Osteocyte (in vitro differentiated cells): ENCODE results near the gene CBX8. TPM values are rescaled to one million over a fixed set of nuclear protein-coding genes. Genes with fewer than 3 reads are reported as not detected.
A peak's percentile ranks its signal among the peaks of the same experiment; 100 is the strongest.

Source experiments
- DNase-seq: peaks from one replicate; pipeline ENCODE4 v3.0.0; 2021; ENCODE audit warnings: mixed read lengths; ENCODE audit not compliant: unreplicated experiment; ENCODE audit errors: extremely low spot score
- H3K27ac Mint-ChIP-seq: one replicate; pipeline ENCODE4 v1.8.0; 2021; ENCODE audit warnings: mild to moderate bottlenecking, mixed read lengths; ENCODE audit not compliant: unreplicated experiment
- H3K27me3 Mint-ChIP-seq: one replicate; pipeline ENCODE4 v1.8.0; 2021; ENCODE audit warnings: mixed read lengths; ENCODE audit not compliant: unreplicated experiment
- H3K36me3 Mint-ChIP-seq: one replicate; pipeline ENCODE4 v1.8.0; 2021; ENCODE audit warnings: mixed read lengths; ENCODE audit not compliant: unreplicated experiment
- H3K4me1 Mint-ChIP-seq: one replicate; pipeline ENCODE4 v1.8.0; 2021; ENCODE audit warnings: mixed read lengths; ENCODE audit not compliant: unreplicated experiment
- H3K4me3 Mint-ChIP-seq: one replicate; pipeline ENCODE4 v1.8.0; 2021; ENCODE audit warnings: mild to moderate bottlenecking, moderate library complexity, mixed read lengths; ENCODE audit not compliant: unreplicated experiment
- H3K9me3 Mint-ChIP-seq: one replicate; pipeline ENCODE4 v1.8.0; 2021; ENCODE audit warnings: mixed read lengths; ENCODE audit not compliant: unreplicated experiment
- total RNA-seq: library from RNA; stranded (reverse); gene quantifications from 2 replicates; pipeline ENCODE4 v1.2.1, GENCODE V29; 2021
- TF ChIP-seq, protein P1 (sequence below): fragments of 200-600 bp; sonication (generic); IDR thresholded peaks from 2 replicates; pipeline ENCODE4 v1.5.0; 2021; ENCODE audit warnings: antibody characterized with exemption, mild to moderate bottlenecking, moderate library complexity

CBX8 gene
- total RNA-seq, 1 donor from 2014 or later: 5.4 TPM

- no peak for DNase-seq
- Mint-ChIP-seq H3K4me1 (peaks cover 31% of the 10 kb centered on the region), H3K9me3 (no peaks in the 10 kb centered on the region), H3K27me3 (peaks cover 73% of the 10 kb centered on the region), H3K4me3 (no peak overlapping the region), H3K27ac (no peak overlapping the region), H3K36me3 (no peaks in the 10 kb centered on the region)
- TF ChIP-seq, protein P1, sequence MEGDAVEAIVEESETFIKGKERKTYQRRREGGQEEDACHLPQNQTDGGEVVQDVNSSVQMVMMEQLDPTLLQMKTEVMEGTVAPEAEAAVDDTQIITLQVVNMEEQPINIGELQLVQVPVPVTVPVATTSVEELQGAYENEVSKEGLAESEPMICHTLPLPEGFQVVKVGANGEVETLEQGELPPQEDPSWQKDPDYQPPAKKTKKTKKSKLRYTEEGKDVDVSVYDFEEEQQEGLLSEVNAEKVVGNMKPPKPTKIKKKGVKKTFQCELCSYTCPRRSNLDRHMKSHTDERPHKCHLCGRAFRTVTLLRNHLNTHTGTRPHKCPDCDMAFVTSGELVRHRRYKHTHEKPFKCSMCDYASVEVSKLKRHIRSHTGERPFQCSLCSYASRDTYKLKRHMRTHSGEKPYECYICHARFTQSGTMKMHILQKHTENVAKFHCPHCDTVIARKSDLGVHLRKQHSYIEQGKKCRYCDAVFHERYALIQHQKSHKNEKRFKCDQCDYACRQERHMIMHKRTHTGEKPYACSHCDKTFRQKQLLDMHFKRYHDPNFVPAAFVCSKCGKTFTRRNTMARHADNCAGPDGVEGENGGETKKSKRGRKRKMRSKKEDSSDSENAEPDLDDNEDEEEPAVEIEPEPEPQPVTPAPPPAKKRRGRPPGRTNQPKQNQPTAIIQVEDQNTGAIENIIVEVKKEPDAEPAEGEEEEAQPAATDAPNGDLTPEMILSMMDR: no peak
Measured at GRCh38 chr17:79802736-79803420, 6.0 kb upstream of the CBX8 start.

DNA sequence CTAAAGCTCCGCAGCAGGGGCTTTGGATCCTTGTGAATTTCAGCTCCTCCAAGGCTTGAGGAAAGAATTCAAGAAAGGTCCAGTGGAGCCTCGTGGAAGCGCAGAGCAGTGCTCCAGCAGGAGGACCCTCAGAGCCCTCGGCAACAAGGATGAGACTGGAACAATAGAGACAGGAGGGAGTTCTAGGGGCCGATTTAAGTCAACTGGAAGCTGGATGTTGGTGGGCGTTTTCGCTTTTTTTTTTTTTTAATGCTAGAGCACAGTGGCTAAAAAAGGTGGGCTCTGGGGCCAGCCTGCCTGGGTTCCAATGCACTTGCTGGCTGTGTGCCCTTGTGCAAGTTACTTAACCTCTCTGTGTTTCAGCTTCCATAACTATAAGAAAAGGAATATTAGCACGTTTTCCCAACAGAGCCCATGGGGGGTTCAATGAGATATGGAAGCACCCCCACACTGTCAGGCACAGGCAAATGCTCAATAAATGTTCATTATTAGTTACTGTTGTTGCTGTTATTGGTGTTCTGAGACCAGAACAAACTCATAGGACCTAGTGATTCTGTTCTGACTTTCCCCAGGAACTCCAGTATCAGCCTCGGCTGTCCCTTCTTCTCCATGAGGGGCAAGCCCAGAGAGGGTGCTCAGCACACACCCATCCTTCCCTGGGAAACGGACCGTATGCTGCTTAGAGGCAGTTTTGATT, 5.3 kb upstream of the CBX8 start:
- Mint-ChIP-seq H3K27ac (no peak overlapping the region), H3K27me3 (peaks cover 67% of the 10 kb centered on the region), H3K4me3 (no peak overlapping the region), H3K4me1 (peaks cover 31% of the 10 kb centered on the region), H3K9me3 (no peaks in the 10 kb centered on the region), H3K36me3 (no peaks in the 10 kb centered on the region)
- DNase-seq: no peak
- TF ChIP-seq, protein P1: no peak

- Mint-ChIP-seq H3K9me3 (no peaks in the 10 kb centered on the region), H3K4me3 (peak overlapping the region; percentile 10), H3K36me3 (no peaks in the 10 kb centered on the region), H3K27ac (no peak overlapping the region), H3K4me1 (peaks cover 31% of the 10 kb centered on the region), H3K27me3 (peaks cover 59% of the 10 kb centered on the region)
- TF ChIP-seq, protein P1: no peak
- DNase-seq: peak; percentile 86
Measured at GRCh38 chr17:79801156-79802038, 4.5 kb upstream of the CBX8 start.

- DNase-seq: no peak
- H3K36me3 Mint-ChIP-seq: no peaks in the 10 kb centered on the region
- H3K27me3 Mint-ChIP-seq: peaks cover 52% of the 10 kb centered on the region
- H3K4me1 Mint-ChIP-seq: peaks cover 40% of the 10 kb centered on the region
- no peaks in the 10 kb centered on the region for H3K9me3 Mint-ChIP-seq
- TF ChIP-seq, protein P1: no peak
- peak overlapping the region; percentile 56 for H3K4me3 Mint-ChIP-seq
- peak overlapping the region; percentile 44 for H3K27ac Mint-ChIP-seq
Measured at GRCh38 chr17:79800325-79801155, 3.7 kb upstream of the CBX8 start.
